ENCODE measurements around the gene CFL2.

- TF ChIP-seq CTCF (IDR thresholded peaks at IDR 0.05; ENCODE audit: insufficient read depth, low read depth, low read length) (no peak), EZH2 (IDR thresholded peaks at IDR 0.05; ENCODE audit: insufficient read depth, low read length) (no peak)
These were observed 2.3 kb downstream of the CFL2 start for GRCh38 chr14:34711796-34712712.

Measured in astrocyte (in vitro differentiated cells and primary cell).